B cell (primary cell): ENCODE measurements around the gene HBG2. TPM values are rescaled to one million over a fixed set of nuclear protein-coding genes. Genes with fewer than 3 reads are reported as not detected.

Experiments used
- ATAC-seq: fragments of 200-7000 bp; cut with Tn5 transposase; one replicate; pipeline ENCODE4 v1.10.0; 2021; ENCODE audit warnings: low read depth, mild to moderate bottlenecking, moderate number of reproducible peaks, moderate library complexity
- CTCF ChIA-PET: fragments of 350-600 bp; sonication (Branson Sonifier 250); formaldehyde crosslinking; loops from one replicate; lab custom pipeline; 2021; ENCODE audit warnings: antibody characterized with exemption, inconsistent platforms; lab: Charles Lee
- POLR2A ChIA-PET: fragments of 350-600 bp; sonication (Branson Sonifier 250); formaldehyde crosslinking; loops from one replicate; lab custom pipeline; 2021; ENCODE audit warnings: antibody characterized with exemption; lab: Charles Lee
- DNase-seq: peaks from one replicate; pipeline ENCODE4 v3.0.0; 2013
- H2AFZ ChIP-seq: 2 replicates; pipeline ENCODE4 v1.6.1; 2012; ENCODE audit warnings: mild to moderate bottlenecking, low read depth, low read length; ENCODE audit not compliant: insufficient read depth, poor library complexity, severe bottlenecking
- H3K27ac ChIP-seq, 2 donors: 1 replicate in 1 of 2; 2 replicates in 1 of 2; pipeline ENCODE4 v1.5.1; 2012 to 2013; ENCODE audit warnings: low read length in 2 of 2, mild to moderate bottlenecking in 2 of 2, moderate library complexity in 1 of 2
- H3K27me3 ChIP-seq, 4 experiments: fragments of 200-600 bp in 1 of 4; sonication (generic) in 1 of 4; replicated peaks in 1 of 4; 1 replicate in 2 of 4; 2 replicates in 2 of 4; pipeline versions ENCODE4 v1.6.1 to v1.7.0; 2013 to 2016; ENCODE audit warnings: low read length in 3 of 4, mild to moderate bottlenecking in 2 of 4, mixed read lengths in 1 of 4, moderate library complexity in 1 of 4; ENCODE audit not compliant: insufficient read depth in 4 of 4, control insufficient read depth in 3 of 4; ENCODE audit errors: control extremely low read depth in 1 of 4
- H3K36me3 ChIP-seq, 2 experiments: replicated peaks in 1 of 2; 1 replicate in 1 of 2; 2 replicates in 1 of 2; pipeline versions ENCODE4 v1.6.1 to v1.7.1; 2013; ENCODE audit warnings: low read length in 1 of 2; ENCODE audit not compliant: insufficient read depth in 2 of 2, control insufficient read depth in 1 of 2; ENCODE audit errors: control extremely low read depth in 1 of 2, extremely low read depth in 1 of 2
- H3K4me1 ChIP-seq, 2 donors: fragments of 200-600 bp in 1 of 2; sonication (generic) in 1 of 2; 1 replicate in 1 of 2; 2 replicates in 1 of 2; pipeline versions ENCODE4 v1.5.1 to v1.6.1; 2013 to 2017; ENCODE audit warnings: low read length in 2 of 2; ENCODE audit not compliant: control insufficient read depth in 2 of 2, insufficient read depth in 2 of 2
- H3K4me2 ChIP-seq: replicated peaks from 2 replicates; pipeline ENCODE3; 2012; ENCODE audit warnings: mild to moderate bottlenecking, low read depth, low read length; ENCODE audit not compliant: poor library complexity, severe bottlenecking
- H3K4me3 ChIP-seq, 5 experiments: fragments of 200-600 bp in 1 of 5; sonication (generic) in 1 of 5; 1 replicate in 3 of 5; 2 replicates in 2 of 5; pipeline versions ENCODE4 v1.5.1 to v1.7.0; 2011 to 2016; ENCODE audit warnings: low read length in 4 of 5, mild to moderate bottlenecking in 4 of 5, low read depth in 2 of 5, control low read depth in 1 of 5, moderate library complexity in 1 of 5; ENCODE audit not compliant: insufficient read depth in 1 of 5; ENCODE audit errors: control extremely low read depth in 1 of 5, extremely low read depth in 1 of 5
- H3K79me2 ChIP-seq: fragments of 200-600 bp; sonication (generic); one replicate; pipeline ENCODE4 v1.6.0; 2016; ENCODE audit warnings: low read length; ENCODE audit not compliant: control insufficient read depth, insufficient read depth
- H3K9ac ChIP-seq: fragments of 200-600 bp; sonication (generic); 2 replicates; pipeline ENCODE4 v1.6.1; 2017; ENCODE audit warnings: mild to moderate bottlenecking, low read length, moderate library complexity
- H3K9me3 ChIP-seq, 3 donors: one replicate each; pipeline versions ENCODE4 v1.6.1 to v1.7.1; 2013; ENCODE audit warnings: low read length in 2 of 3; ENCODE audit not compliant: control insufficient read depth in 2 of 3, insufficient read depth in 1 of 3; ENCODE audit errors: control extremely low read depth in 1 of 3
- H4K20me1 ChIP-seq: 2 replicates; pipeline ENCODE4 v1.6.0; 2012; ENCODE audit warnings: mild to moderate bottlenecking, low read length; ENCODE audit not compliant: insufficient read depth, control insufficient read depth, poor library complexity, severe bottlenecking
- H3K27ac Mint-ChIP-seq: one replicate; pipeline ENCODE4 v1.8.0; 2021; ENCODE audit warnings: mixed read lengths
- H3K27me3 Mint-ChIP-seq: one replicate; pipeline ENCODE4 v1.8.0; 2021; ENCODE audit warnings: mixed read lengths
- H3K4me1 Mint-ChIP-seq: one replicate; pipeline ENCODE4 v1.8.0; 2021; ENCODE audit warnings: mixed read lengths
- H3K4me3 Mint-ChIP-seq: one replicate; pipeline ENCODE4 v1.8.0; 2021; ENCODE audit warnings: mixed read lengths
- H3K9me3 Mint-ChIP-seq: one replicate; pipeline ENCODE4 v1.8.0; 2022; ENCODE audit warnings: mixed read lengths; ENCODE audit not compliant: insufficient read depth
- CTCF ChIP-seq: fragments of 200-600 bp; IDR thresholded peaks from one replicate; pipeline ENCODE4 v1.8.0; 2022; ENCODE audit warnings: antibody characterized with exemption, mild to moderate bottlenecking
- EZH2 ChIP-seq: IDR thresholded peaks from 2 replicates; pipeline ENCODE4 v1.6.1; 2012; ENCODE audit warnings: borderline replicate concordance, low read depth, mild to moderate bottlenecking, moderate library complexity, low read length; ENCODE audit not compliant: insufficient read depth, poor library complexity, severe bottlenecking
- WGBS: methylation state at CpG from one replicate; pipeline ENCODE4 v1.1.5; 2013; ENCODE audit warnings: missing lambda C conversion rate; ENCODE audit not compliant: insufficient coverage; 5-methylcytosine and 5-hydroxymethylcytosine counted together
- intact Hi-C: fragments of 100-400 bp; cut with micrococcal nuclease; formaldehyde crosslinking; loops from one replicate; pipeline ENCODE4 v1.10.0; 2022
- polyA plus RNA-seq: library from polyadenylated mRNA; depleted of rRNA; stranded (reverse); fragments of >200 nt; gene quantifications from 2 replicates; pipeline ENCODE4 v1.2.3, GENCODE V29; 2012
- total RNA-seq, 2 donors: library from RNA; stranded (reverse); fragments of 120-200 nt in 1 of 2; gene quantifications; 1 replicate in 1 of 2; 2 replicates in 1 of 2; pipeline versions ENCODE4 v1.2.3 to v1.2.4, GENCODE V29; 2013 to 2022

Gene HBG2
- total and polyA plus RNA-seq, 2 donors (not counting 1 experiment from before 2014, with no cell fraction given) = not detected

- CTCF ChIA-PET = no interaction called here
Observed at GRCh38 chr11:5274395-5274794, 19.8 kb upstream of the HBG2 start.

More at GRCh38 chr11:5274395-5274794, 19.8 kb upstream of the HBG2 start:
- H4K20me1 ChIP-seq = no peaks in the 10 kb centered on the region
- Mint-ChIP-seq H3K27me3 (no peaks in the 10 kb centered on the region), H3K27ac (no peak overlapping the region), H3K9me3 (no peaks in the 10 kb centered on the region), H3K4me1 (no peaks in the 10 kb centered on the region), H3K4me3 (no peak overlapping the region)
- H3K27me3 ChIP-seq = peaks cover 0 to 2% (median 0%) of the 10 kb centered on the region in 4 experiments
- ATAC-seq (no peak), DNase-seq (no peak)
- TF ChIP-seq EZH2 (no peak), CTCF (no peak)
- no peak overlapping the region for H3K9ac ChIP-seq
- no peak overlapping the region for H3K4me3 ChIP-seq
- H3K4me1 ChIP-seq = no peaks in the 10 kb centered on the region
- no peaks in the 10 kb centered on the region for H3K79me2 ChIP-seq
- no peaks in the 10 kb centered on the region for H3K36me3 ChIP-seq
- 97% methylated on average over 3 of the region's 5 CpGs for WGBS
- H3K9me3 ChIP-seq = no peaks in the 10 kb centered on the region
- no peak overlapping the region for H2AFZ ChIP-seq
- intact Hi-C loops = no loop called here
- no peak overlapping the region for H3K27ac ChIP-seq
- POLR2A ChIA-PET = no interaction called here
- no peak overlapping the region for H3K4me2 ChIP-seq
